GM10847 (cell line): ENCODE data around the gene RFLNA.

Source experiments
- POLR2A ChIP-seq: IDR thresholded peaks from 2 replicates; pipeline ENCODE4 v1.6.1; 2011; ENCODE audit not compliant: insufficient read length; ENCODE audit errors: extremely low read depth

RFLNA gene

GRCh38 chr12:124277394-124278241 is 17.3 kb upstream of the RFLNA start:
- no peak for TF ChIP-seq POLR2A

GRCh38 chr12:124278389-124279101 is 16.3 kb upstream of the RFLNA start:
- no peak for TF ChIP-seq POLR2A

- TF ChIP-seq POLR2A: no peak
Measured at GRCh38 chr12:124279315-124279714, 15.6 kb upstream of the RFLNA start.

GRCh38 chr12:124279846-124280360 is 15.0 kb upstream of the RFLNA start:
- no peak for TF ChIP-seq POLR2A

GRCh38 chr12:124281309-124281708 is 13.6 kb upstream of the RFLNA start:
- no peak for TF ChIP-seq POLR2A

- TF ChIP-seq POLR2A: no peak
Measured at GRCh38 chr12:124282287-124282686, 12.6 kb upstream of the RFLNA start.

- TF ChIP-seq POLR2A: no peak
Measured at GRCh38 chr12:124283326-124283725, 11.6 kb upstream of the RFLNA start.

GRCh38 chr12:124284368-124284767 is 10.5 kb upstream of the RFLNA start:
- TF ChIP-seq POLR2A: no peak

GRCh38 chr12:124286414-124286813 is 8.5 kb upstream of the RFLNA start:
- no peak for TF ChIP-seq POLR2A

GRCh38 chr12:124286971-124287370 is 7.9 kb upstream of the RFLNA start:
- no peak for TF ChIP-seq POLR2A

- no peak for TF ChIP-seq POLR2A
Measured at GRCh38 chr12:124289634-124290600, 5.0 kb upstream of the RFLNA start.

GRCh38 chr12:124292385-124292784 is 2.5 kb upstream of the RFLNA start:
- no peak for TF ChIP-seq POLR2A

- TF ChIP-seq POLR2A: no peak
Measured at GRCh38 chr12:124293286-124294003, 1.4 kb upstream of the RFLNA start.

GRCh38 chr12:124295431-124296058 is 652 bp downstream of the RFLNA start:
- TF ChIP-seq POLR2A: no peak

- TF ChIP-seq POLR2A: no peak
Measured at GRCh38 chr12:124296295-124296915, 1.5 kb downstream of the RFLNA start.
